Neural cell (in vitro differentiated cells): ENCODE data around the gene IFT122.

Source experiments
- EP300 ChIP-seq: fragments of 450-650 bp; conservative IDR thresholded peaks from 2 replicates; pipeline ENCODE4 v1.6.1; 2014; ENCODE audit warnings: antibody characterized with exemption, mild to moderate bottlenecking, moderate library complexity; ENCODE audit not compliant: poor library complexity, severe bottlenecking
- EZH2 ChIP-seq: fragments of 200-600, 300-800 bp; shearing (Covaris generic), sonication (generic); IDR thresholded peaks from 2 replicates; pipeline ENCODE4 v1.6.1; 2014; ENCODE audit warnings: antibody characterized with exemption, low read length, borderline replicate concordance, mild to moderate bottlenecking; ENCODE audit not compliant: insufficient read depth, poor library complexity, severe bottlenecking
- POLR2AphosphoS5 ChIP-seq: IDR thresholded peaks from 2 replicates; pipeline ENCODE4 v1.6.1; 2012
- RAD21 ChIP-seq: fragments of 450-650 bp; conservative IDR thresholded peaks from 2 replicates; pipeline ENCODE4 v1.6.1; 2014; ENCODE audit warnings: antibody characterized with exemption, mild to moderate bottlenecking, moderate library complexity
- SMC3 ChIP-seq: fragments of 450-650 bp; conservative IDR thresholded peaks from 2 replicates; pipeline ENCODE4 v1.6.1; 2014; ENCODE audit warnings: antibody characterized with exemption, mild to moderate bottlenecking, moderate library complexity; ENCODE audit not compliant: poor library complexity
- TF ChIP-seq, protein P1 (sequence below): fragments of 450-650 bp; IDR thresholded peaks from 2 replicates; pipeline ENCODE4 v1.5.1; 2014; ENCODE audit warnings: antibody characterized with exemption, mild to moderate bottlenecking, moderate library complexity; ENCODE audit not compliant: poor library complexity, severe bottlenecking

DNA sequence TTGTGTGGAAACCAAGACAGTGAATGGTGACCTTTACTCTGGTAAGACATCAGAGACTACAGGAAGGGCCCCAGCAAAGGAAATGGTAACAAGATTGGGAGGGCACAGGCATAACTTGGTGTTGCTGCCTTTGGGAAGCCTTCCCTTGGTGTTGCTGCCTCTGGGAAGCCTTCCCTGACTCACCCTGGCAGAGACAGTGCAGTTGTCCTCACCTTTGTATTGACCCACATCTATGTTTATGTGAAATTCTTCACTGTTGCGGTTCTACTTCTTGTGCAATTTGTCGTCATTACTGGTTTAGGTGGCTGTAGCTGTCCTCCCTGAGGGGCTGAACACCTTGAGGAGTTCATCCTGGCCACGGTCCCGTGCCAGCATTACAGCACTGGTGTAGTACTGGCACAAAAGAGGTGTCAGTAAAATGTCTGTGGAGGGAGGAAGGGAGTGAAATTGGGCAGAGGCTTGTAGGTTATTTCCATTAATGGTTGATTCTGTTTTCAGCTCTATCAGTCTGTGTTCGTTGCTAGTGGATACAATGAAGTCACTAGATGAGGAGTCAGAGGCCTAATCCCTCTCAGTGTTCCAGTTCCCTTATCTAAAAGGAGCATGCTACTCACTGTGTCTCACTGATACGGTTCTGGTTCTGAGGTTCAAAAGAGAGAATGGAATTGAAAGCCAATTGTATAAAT is 21.6 kb downstream of the IFT122 start:
- TF ChIP-seq, protein P1, sequence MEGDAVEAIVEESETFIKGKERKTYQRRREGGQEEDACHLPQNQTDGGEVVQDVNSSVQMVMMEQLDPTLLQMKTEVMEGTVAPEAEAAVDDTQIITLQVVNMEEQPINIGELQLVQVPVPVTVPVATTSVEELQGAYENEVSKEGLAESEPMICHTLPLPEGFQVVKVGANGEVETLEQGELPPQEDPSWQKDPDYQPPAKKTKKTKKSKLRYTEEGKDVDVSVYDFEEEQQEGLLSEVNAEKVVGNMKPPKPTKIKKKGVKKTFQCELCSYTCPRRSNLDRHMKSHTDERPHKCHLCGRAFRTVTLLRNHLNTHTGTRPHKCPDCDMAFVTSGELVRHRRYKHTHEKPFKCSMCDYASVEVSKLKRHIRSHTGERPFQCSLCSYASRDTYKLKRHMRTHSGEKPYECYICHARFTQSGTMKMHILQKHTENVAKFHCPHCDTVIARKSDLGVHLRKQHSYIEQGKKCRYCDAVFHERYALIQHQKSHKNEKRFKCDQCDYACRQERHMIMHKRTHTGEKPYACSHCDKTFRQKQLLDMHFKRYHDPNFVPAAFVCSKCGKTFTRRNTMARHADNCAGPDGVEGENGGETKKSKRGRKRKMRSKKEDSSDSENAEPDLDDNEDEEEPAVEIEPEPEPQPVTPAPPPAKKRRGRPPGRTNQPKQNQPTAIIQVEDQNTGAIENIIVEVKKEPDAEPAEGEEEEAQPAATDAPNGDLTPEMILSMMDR, result no peak
- TF ChIP-seq EZH2, result no peak
- TF ChIP-seq POLR2AphosphoS5, result no peak
- TF ChIP-seq EP300, result no peak
- TF ChIP-seq SMC3, result no peak
- no peak for TF ChIP-seq RAD21
